Measurements from ENCODE around the gene MLLT10.
"Not testable (repeated sequence)": the region's sequence is repeated elsewhere in the genome, so short reads cannot be mapped to it uniquely, and the experiment has no call there.

Gene MLLT10

DNA sequence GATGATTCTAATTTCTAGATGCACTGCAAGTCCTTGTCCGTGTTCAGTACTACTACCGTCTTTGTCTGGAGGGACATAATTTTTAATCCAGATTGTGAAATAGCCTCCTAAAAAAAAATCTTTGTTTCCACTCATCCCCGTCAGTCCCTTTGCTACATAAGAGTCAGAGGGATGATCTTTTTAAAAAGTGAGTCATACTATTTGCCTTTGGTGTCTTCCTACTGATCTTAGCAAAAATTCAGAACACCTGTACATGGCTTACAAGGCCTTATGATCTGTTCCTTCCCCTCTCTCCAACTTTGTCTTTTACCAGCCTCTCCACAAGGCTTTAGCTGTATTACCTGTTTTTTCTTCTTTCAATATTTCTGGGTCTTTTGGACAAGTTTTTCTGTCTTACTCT is 173.5 kb downstream of the MLLT10 start:
- DNase-seq = no peak

DNA sequence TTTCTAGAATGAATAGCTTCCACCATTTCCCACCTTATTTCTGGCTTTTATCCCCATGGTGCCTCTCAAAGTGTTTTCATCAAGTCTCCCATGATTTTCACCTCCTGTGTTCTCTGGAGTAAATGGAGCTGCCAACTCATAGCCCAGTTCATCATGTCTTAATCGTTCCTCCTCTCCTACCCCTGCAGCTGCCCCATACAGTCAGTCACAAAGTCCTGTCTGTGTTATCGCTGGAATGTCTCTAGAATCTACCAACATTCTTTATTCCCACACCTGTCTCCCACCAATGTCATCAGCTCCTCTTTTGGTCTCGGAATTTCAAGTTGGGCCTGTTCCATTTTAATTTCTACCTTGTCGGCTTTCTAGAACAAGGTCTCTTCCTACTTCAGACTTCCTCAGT is 178.9 kb downstream of the MLLT10 start:
- DNase-seq = no peak

DNA sequence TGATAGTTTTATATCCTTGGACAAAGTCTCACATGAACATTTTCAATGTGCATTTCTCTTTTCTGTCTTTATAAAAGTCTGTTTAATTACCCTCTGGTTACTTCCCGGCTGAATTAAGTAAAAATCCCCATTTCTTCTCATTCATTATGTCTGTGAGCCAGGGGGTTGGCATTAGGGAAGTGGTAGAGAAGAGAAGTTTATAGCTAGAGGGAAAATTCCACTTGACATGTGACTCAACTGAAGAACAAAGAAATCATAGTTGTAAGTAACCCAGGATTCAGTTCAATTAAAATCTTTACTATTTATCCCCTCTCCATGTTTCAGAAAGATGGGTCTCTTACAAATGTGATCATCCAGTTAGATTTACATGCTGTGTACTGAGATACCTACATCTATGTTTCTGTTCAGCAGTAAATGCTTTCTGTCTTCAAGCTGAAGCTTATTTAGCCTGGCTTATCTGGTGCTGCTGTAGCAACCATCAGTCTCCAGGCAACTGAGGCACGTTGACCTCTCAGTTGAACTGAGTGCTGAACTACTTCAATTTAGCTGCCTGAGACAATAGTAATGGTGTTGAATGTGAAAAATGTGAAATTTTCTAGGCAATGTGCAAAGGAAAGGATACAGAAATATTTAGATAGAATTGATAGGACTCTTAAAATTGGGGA is 181.6 kb downstream of the MLLT10 start:
- DNase-seq = no peak

DNA sequence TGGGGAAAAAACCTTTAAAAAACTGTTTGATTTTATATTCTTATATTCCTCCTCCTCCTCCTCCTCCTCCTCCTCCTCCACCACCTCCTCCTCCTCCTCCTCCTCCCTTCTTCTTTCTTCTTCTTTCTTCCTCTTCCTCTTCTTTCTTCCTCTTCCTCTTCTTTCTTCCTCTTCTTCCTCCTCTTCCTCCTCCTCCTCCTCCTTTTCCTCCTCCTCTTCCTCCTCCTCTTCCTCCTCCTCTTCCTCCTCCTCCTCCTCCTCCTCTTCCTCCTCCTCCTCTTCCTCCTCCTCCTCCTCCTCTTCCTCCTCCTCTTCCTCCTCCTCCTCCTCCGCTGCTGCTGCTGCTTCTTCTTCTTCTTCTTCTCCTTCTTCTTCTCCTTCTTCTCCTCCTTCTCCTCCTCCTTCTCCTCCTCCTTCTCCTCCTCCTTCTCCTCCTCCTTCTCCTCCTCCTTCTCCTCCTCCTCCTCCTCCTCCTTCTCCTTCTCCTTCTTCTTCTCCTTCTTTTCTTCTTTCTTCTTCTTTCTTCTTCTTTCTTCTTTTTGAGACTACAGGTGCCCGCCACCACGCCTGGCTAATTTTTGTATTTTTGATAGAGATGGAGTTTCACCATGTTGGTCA is 183.5 kb downstream of the MLLT10 start:
- not testable (repeated sequence) for DNase-seq

DNA sequence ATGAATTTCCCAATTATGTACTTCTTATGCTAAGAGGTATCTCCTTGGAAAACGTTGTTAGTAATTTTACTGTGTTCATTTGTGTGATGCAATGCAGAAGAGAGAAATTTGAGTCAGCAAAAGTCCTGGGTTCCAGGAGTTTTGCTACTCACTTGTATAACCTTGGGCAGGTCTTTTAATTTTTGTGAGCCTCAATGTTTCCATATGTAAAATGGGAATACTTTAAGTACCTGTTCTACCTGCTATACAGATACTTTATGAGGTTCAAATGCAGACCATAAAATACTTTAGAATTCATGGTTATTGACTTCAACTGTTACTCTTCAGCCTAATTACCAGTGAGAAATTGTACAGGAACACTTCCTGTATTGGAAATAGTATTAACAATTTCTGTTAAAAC is 185.5 kb downstream of the MLLT10 start:
- DNase-seq = no peak

DNA sequence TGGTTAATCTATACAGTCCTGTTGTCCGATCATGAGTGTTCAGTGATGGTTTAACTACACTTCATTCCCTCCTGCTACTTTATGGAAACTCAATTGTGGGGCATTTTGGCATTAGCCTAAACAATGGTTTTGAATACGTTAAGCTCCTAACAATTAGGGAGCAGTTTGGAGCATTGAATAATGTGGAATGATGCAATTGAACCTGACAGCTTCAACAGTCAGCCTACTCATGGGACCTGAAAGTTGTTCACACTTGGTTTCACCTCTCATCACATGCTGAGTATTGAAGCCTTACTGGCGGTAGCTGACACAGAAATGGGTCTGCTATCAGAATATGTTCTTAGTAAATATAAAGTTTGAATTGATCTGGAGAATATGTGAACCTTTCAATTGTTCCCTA is 186.1 kb downstream of the MLLT10 start:
- no peak for DNase-seq

DNA sequence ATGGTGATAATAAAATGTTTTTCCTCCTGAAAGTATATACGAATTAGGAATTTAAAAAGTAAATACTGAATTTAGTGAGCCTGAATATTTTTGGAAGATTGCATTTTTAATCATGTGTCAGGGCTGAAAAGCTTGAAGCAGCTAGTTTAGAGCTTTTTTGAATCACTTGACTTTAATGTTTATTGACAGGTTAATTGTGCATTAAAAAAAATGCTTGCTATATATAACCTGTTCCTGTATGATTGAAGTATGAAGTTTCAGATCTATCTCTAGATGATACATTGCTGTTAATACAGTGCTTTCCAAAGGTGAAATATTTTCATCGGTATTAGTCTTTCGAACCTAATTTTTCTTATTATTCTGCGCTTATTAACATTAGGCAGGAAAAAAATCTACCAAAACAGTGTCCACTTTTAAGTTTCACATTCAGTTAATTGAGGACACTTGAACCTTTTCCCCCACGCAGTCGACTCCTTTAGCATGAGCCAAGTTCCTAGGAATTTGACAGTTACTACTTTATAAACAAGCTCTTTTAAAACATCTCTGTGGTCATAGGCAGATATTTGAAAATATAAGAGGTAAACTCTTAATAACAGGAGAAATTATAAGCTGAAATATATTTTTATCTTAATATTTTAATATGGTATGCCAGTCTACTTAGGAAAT is 187.1 kb downstream of the MLLT10 start:
- no peak for DNase-seq

DNA sequence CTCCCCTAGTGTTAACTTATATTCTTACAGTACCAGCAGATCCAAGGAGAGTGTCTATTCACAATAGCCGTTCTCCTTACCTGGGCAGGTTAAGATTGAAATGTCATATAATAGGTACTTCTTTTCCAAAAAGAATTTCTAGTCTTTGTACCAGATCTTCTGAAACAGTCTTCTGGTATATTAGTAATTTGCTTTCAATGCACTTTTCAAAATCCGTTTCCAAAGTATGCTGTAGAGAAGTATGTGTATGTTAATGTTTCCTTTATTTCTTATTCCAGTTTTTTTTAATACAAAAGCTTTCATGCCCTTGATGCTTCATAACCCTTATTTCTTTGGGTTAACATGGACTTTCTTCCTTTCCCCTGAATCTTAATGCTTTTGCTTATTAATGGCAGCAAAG is 188.2 kb downstream of the MLLT10 start:
- no peak for DNase-seq

DNA sequence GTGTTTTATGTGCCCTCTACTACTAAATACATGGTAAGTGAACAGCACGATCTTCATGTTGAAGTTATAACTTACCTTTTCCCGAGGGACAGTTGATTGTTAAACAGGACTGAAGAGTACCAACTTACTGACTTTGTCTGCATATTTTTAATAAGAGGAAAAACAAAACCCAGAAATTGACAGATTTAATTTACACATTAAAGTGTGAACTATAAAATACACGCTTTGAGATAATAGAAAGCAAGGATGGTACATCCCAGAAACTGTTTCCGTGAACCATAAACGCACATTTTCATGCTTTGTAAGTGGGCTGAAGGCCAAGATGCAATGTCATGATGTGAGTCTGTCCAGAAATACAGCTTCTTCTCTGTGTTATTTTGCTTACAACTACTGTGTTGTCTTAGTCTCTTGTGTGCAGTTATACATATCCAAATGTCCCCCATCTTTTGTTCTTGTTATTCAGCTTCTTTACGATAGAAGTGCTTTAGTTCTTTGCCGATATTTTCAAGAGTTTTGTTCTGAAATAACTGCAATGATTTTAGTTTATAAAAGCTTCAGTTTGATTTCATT is 190.1 kb downstream of the MLLT10 start:
- DNase-seq = peak; percentile 8

DNA sequence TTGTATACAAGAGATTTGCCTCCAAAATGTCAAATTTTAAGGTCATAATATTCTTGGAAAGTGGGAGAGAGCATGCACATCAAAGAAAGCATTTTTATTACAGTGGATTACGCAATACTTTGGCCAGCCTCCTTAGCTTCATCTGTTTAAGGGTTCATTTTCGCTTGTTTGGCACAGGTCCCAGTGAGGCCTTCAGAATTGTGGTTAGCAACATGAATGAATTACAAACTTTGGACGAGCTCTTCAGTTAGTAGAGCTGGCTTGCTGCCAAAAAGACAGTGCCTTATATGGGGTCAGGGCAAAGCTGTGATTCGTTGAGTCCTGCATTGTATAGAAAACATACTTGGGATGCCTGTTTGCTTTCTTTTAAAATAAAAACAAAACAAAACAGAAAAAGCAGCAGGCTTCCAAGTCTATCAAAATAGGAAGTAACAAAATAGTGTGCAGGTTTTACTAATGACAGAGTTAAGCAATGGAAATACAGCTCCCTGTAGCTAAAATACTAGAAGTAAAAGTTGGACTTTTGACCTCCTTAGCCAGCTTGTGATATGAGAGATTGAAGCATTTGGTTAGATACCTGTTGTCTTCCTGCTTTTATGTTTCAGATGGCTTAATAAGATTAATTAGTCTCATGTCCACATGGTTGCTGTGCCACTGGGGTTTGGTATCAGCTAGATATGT is 190.8 kb downstream of the MLLT10 start:
- peak; percentile 96 for DNase-seq

DNA sequence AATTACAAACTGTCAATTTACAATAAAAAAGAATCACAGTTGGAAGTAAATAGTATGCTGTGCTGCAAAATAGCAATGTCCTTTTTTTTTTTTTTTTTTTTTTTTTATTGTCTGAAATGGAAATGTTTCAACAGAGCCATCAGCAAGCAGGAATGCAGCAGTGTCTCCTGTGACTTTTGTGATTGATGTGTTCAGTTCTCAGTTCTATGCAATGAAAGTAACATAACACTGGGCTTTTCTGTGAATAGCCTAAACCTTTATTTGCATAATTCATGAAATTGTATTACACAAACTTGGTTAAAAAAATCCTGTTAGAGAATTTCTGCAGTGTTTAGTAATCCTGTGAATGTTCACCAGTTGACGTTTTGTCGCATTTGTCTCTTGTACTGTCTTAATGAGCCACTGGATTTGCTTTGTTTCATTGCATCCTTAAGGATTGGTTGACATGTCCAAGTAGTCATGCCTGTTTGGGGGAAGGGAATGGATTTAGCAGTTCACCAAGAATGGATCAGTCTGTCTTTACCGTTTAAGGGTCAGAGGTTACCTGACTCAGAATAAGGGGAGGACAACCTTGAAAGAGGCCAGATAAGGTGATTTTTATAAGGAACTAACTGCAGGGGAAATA is 192.7 kb downstream of the MLLT10 start:
- no peak for DNase-seq

DNA sequence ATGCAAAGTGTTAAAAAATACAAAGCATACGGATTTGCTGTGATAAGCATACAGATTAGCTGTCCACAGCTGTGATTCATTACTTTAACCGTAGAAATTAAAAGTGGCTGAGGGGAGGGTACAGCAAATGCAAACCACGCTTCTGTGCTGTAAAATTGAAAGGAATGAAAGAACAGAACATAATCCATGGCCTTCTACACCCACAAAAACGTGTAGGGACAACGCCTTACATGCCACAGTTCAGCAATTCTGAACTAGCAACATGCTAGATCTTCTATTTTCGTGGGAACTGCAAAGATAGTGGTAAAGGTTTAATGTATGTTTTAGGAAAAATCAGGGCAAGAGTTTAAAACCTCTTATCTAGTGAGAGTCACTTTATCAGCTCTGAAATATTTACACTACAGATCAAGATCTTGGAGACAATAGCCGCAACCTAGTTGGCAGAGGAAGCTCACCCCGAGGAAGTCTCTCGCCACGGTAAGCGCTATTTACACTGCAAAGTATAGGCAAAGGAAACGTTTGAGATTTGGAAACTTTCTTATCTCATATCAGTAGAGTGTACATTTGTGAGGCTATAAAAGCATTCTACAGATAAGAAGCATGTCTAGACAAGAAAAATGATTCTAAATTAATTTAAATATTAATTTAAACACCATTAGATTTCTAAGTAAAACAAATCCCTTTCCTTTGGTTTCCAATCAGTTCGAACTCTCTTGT is 193.6 kb downstream of the MLLT10 start:
- DNase-seq = no peak

DNA sequence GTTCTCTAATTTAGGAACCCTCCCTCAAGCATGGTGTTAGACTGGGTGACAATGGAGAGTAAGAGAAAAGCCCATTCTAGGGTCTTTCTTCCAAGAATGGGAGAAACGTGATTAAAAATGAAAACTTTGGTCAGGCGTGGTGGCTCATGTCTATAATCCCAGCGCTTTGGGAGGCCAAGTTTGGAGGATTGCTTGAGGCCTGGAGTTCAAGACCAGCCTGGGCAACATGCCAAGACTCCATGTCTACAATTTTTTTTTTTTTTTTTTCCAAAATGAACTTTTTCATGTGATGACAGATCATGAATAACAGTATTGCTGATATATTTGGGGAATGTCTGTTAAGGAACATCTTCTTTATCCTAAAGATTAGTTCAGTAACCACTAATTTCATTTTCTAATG is 194.6 kb downstream of the MLLT10 start:
- DNase-seq = no peak

DNA sequence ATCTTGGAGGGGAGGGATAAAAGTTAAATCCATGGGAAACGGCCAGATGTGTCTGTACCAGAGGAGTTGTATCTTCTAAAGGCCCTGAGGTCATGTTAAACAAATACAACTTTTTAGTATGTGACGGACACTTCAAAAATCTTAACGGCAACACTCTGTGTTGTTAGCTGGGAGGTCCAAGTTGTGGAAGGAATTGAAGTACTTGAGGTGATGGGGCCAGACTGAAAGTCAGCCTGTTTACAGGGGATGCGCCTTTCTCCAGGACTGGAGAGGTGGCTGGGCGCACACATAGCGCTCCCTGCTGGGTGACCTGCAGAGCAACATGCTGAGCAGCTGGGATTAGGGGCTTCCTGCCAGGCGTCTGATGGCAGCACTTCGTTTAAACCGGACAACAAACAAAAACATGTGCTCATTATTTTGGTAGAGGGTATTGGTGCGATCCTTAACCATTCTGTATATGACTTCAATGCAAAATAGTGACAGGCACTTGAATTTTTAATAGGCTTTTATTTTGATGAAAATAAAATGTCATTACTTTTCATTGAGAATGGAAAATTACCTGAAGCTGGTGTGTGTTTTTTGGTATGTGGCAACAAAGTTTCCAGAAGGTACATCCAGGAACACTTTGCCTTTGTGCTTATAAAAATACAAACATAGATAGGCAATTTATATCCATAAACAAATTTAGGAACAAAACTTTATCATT is 198.2 kb downstream of the MLLT10 start:
- DNase-seq = peak; percentile 46

DNA sequence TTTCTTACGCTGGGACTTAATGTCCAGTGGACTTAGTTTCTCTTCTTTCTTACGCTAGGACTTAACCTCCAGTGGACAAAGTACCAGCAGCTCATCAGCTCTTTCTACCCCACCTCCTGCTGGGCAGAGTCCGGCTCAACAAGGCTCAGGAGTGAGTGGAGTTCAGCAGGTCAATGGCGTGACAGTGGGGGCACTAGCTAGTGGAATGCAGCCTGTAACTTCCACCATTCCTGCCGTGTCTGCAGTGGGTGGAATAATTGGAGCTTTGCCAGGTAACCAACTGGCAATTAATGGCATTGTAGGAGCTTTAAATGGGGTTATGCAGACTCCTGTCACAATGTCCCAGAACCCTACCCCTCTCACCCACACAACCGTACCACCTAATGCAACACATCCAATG is 199.7 kb downstream of the MLLT10 start:
- DNase-seq = no peak

DNA sequence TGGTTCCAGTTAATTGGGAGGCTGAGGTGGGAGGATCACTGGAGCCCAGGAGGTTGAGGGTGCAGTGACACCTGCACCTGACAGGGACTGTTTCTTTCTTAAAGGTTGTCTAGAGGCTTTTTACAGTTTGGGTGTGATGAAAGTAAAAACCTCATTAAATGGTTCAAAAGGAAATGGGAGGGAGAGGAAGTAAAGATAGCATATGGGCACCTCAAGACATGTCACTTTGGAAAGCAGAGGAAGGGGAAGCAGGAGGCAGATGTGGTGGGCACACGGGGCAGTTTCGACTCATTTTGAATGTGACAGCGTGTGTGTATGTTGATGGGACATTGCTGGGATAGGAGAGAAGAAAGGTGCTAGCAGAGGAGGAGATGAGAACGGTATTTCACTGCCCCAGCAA is 203.1 kb downstream of the MLLT10 start:
- DNase-seq = no peak

DNA sequence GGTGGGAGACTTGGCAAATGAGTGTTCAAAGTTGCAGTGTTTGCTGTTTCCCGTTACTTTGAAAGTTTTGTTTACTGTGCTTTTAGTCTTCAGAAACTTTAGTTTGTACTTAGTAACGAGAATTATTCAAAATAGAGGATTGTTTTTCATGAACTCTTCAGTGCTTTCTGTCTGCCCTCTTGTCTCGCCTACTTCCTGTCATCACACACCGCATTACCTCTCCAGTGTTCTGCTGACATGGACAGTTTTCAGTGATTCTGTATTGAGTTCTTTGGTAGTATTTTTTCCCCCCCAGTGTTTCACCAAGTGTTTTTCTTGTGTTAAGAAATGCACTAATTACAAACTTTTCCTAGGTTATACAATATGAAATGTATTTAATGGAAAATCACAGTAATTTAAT is 207.0 kb downstream of the MLLT10 start:
- DNase-seq = no peak

DNA sequence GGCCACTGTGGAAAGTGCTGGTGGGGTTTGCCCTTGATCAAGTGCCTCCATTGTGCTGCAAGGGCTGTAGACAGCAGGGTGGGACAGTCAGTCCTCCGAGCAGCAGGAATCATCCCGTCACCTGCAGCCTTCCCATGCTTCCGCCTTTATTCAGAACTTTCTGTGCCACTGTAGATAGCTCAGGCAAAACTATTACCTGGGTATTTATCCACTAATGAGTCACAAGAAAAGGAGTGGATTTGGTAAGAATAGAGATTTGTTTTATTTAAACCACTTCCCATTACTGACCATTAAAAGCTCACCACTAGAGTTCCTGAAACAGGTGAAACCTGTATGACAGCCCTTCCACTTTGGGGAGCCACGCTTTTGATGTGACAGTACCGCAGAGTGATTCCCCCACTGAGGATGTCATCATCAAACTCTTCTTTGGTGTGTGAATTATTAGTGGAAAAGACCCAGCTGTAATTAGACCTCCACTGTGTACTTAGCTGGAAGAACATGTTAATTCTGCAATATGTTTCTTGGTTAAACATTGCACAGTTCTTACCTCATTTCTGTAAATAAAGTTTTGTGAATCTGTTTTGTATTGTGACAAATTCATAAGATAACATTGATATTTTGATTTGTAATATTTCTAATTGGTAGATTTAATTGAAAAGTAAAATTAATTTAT is 208.8 kb downstream of the MLLT10 start:
- DNase-seq = no peak

DNA sequence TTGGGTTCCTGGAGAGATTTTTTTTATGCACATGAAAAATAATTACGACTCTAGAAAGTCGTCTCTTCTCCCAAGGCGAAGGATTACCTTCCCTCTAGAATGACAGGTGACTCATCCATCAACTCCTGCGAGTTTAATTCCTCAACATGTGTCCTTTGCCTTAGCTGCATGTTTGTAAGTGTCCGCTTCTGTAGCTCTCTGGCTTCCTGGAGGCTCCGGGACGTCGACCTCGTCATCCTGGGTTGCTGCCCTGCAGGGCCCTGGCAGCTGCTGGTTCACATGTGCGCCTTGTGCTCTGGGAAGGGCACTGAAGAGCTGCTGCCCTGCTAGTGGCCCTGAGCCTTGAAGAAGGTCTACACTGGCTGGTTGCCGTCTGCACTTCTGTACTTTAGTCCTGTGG is 210.2 kb downstream of the MLLT10 start:
- no peak for DNase-seq

DNA sequence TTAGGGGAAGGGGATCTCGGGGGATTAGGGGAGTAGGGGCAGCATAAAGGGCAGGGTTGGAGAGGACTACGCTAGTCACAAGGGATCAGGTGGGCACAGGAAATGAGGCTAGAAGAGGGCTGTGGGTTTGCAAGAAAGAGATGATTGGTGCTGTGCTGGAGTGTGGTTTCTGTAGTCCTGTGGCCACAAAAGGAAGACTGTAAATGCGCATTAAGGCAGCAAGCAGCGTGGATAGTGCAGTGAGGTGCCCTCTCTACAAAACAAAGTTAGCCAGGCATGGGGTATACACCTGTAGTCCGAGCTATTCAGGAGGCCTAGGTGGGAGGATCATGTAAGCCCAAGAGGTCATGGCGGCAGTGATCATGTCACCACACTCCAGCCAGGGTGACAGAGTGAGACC is 212.1 kb downstream of the MLLT10 start:
- no peak for DNase-seq

DNA sequence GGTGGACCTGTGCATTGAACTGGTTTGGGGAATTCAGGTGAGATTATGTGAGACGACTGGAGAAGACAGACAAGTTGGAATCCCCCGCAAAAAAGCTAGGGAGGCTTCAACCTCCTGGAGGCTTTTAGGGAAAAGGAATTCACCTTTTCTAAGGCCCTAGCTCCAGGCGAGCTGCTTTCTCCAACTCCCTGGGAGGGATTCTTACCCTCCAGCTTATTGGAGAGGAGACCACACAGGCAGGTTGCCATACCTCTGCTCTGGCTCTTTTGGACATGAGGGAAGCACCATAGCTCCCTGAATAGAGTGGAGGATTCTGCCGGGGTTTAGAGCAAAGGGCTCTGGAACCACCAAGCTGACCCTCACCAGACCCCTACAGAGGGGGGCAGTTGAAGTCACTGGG is 213.8 kb downstream of the MLLT10 start:
- DNase-seq = no peak
